ENCODE measurements around the gene KRT75.

- TF ChIP-seq CTCF (IDR thresholded peaks at IDR 0.05; ENCODE audit: poor library complexity, severe bottlenecking): no peak
- TF ChIP-seq TAF1 (IDR thresholded peaks at IDR 0.05; ENCODE audit: low read depth): no peak
- no peak for TF ChIP-seq EP300 (conservative IDR thresholded peaks at IDR 0.05; ENCODE audit: poor library complexity, severe bottlenecking)
- no peak for TF ChIP-seq POLR2AphosphoS5 (IDR thresholded peaks at IDR 0.05)
Observed at GRCh38 chr12:52413782-52414345, 20.3 kb downstream of the KRT75 start.

Measured in neural cell (in vitro differentiated cells).